ENCODE measurements around the gene LYZL2.
A peak's percentile ranks its signal among the peaks of the same experiment; 100 is the strongest.
"Not testable (repeated sequence)": the region's sequence is repeated elsewhere in the genome, so short reads cannot be mapped to it uniquely, and the experiment has no call there.

Gene LYZL2

DNA sequence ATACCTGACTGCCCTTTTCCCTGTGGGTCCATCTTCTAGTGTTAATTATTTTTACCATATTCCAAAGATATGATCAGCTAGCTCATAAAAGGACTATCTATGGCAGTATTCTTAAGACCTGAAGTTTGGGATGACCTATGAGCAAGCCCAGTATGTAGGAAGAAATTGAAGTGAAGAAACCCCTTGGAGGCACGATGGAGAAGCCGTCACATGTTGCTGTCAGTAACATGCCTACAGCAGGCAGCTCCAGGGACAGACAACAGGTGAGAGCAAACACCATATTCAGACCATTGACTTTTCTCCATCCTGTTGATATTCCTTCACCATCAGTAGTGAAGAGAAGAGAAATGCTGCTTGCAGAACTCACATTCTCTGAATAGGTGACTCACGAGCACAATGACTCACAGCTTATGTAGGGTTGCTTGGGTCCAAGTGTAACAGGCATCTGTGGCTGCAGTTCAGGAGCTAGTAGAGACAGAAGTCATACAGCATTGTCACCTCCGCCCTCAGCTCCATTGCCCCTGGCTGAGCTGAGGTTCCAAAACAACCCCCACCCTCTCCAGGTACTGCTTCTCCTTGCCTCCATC is 8.4 kb upstream of the LYZL2 start:
- DNase-seq = no peak

DNA sequence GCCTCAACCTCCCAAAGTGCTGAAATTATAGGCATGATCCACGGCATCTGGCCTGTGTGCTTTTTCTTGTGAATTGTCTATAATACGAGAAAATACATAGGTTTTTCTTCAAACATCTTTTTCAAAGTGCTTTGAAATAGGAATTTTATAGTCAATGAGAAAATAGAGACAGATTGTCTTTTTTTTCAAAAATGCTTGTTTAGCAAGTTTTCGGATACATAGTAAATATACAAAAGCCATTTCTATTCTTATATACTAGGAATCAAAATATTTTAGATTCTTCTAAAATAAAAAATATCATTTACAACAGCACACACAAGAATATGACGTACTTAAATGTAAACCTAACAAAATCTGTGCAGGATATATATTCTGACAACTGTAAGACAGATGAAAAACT is 1.6 kb upstream of the LYZL2 start:
- DNase-seq = no peak

GRCh38 chr10:30630571-30630970 is 1.0 kb upstream of the LYZL2 start:
- DNase-seq = no peak

DNA sequence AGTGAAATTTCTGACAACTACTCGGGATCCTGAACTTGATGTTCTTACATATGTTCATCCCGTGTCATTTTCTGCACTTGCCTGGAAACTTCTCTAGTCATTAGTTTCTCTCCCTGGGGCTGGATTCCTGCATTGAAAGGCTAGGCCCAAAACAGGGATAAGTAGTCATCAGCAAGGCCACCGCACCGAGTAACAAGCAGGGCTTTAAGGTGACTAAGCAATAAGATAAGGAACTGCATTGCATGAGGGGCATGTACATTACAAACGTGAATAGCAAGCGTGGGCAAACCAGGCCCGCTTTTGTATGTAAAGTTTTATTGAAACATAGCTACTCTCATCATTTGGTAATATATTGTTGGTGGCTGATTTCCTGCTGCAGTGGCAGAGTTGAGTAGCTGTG is 977 bp downstream of the LYZL2 start:
- not testable (repeated sequence) for DNase-seq

GRCh38 chr10:30626837-30627236 is 2.7 kb downstream of the LYZL2 start:
- DNase-seq = not testable (repeated sequence)

DNA sequence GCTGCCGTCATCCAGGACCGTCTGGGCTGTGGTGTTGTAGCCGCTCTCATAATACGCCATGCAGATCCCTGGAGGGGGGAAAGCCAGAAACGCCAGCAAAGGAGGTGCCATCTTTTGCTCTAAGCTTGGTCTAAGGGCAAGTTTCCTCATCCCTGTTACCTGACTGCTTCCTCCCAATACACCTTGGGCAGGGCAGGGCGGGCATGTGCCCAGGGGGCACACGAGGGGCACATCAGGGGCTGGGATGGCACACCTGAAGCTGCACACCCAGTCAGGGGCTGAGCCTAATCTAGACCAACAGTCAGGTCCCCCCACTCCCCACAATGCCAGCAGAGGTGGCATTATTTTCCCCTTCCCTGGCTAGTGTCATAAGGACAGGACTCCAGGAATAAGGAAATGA is 3.4 kb downstream of the LYZL2 start:
- not testable (repeated sequence) for DNase-seq

- no peak for DNase-seq
Measured at GRCh38 chr10:30625080-30625479, 4.5 kb downstream of the LYZL2 start.

- DNase-seq = no peak
Measured at GRCh38 chr10:30619966-30620365, 9.6 kb downstream of the LYZL2 start.

- DNase-seq = no peak
Measured at GRCh38 chr10:30617070-30617469, 12.5 kb downstream of the LYZL2 start.

DNA sequence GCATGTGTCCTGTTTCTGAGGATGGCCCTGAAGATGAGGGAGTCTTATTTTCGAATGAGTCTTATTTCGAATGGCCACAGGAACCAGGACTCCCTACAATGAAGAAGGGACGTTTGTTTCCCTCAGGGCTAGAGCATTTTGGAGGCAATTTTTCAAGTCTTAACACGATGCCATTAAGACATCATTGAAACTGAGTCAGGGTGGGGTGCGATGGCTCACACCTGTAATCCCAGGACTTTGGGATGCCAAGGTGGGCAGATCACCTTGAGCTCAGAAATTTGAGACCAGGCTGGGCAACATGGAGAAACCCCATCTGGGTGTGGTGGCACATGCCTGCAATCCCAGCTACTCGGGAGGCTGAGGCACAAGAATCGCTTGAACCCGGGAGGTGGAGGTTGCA is 18.5 kb downstream of the LYZL2 start:
- not testable (repeated sequence) for DNase-seq

- DNase-seq = no peak
Measured at GRCh38 chr10:30607814-30608213, 21.7 kb downstream of the LYZL2 start.

DNA sequence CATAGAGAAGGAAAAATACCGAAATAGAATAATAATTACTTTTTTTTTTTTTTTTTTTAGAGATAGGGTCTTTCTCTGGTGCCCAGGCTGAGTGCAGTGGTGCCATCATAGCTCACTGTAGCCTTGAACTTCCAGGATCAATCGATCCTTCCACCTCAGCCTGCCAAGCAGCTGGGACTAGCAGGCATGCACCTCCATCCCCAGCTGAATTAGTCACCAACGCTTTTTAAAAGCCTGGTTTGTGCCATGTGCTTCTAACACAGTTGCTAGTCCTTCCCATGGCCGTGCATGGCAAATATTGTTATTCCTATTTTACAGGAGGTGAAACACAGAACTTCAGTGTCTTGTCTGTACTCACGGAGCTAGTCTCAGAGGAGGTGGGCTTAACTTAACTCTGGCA is 23.2 kb downstream of the LYZL2 start:
- no peak for DNase-seq

GRCh38 chr10:30605341-30606121 is 24.0 kb downstream of the LYZL2 start:
- DNase-seq = peak; percentile 22

DNA sequence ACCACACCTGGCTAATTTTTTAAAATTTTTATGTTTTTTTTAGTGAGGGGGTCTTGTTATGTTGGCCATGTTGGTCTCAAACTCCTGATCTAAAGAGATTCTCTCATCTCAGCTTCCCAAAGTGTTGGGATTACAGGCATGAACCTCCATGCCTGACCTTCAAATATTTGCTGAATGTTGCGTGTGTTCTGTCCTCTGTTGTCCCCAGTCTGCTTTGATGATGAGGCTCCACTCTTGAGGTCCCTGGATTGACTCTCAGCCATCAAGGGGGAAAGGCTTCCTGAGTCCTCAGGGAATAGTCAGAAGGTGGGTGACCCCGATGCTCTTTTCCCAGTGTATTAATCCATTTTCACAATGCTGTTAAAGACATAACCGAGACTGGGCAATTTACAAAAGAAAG is 26.0 kb downstream of the LYZL2 start:
- DNase-seq = no peak

- DNase-seq = no peak
Measured at GRCh38 chr10:30602747-30603146, 26.8 kb downstream of the LYZL2 start.

- peak; percentile 89 for DNase-seq
Measured at GRCh38 chr10:30600005-30600404, 29.5 kb downstream of the LYZL2 start.

GRCh38 chr10:30598105-30598776 is 31.3 kb downstream of the LYZL2 start:
- DNase-seq = no peak

DNA sequence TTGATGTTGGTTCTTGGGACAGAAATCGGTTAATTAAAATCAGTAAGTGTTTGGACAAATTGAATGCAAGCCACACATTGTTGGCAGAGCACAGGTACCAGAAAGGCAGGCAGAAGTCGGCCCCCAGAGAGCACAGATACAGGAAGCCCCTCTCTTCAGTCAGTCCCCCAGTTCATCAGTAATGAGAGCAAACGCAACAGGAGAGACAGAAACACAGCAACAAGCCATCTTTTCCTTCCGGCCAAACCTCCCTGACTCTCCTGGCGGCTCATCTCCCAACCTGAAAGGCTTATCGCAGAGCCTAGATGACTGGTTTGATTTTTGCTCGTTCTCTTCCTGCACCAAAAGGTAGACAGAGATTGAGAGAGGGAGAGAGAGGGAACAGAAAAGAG is 32.1 kb downstream of the LYZL2 start:
- not testable (repeated sequence) for DNase-seq

DNA sequence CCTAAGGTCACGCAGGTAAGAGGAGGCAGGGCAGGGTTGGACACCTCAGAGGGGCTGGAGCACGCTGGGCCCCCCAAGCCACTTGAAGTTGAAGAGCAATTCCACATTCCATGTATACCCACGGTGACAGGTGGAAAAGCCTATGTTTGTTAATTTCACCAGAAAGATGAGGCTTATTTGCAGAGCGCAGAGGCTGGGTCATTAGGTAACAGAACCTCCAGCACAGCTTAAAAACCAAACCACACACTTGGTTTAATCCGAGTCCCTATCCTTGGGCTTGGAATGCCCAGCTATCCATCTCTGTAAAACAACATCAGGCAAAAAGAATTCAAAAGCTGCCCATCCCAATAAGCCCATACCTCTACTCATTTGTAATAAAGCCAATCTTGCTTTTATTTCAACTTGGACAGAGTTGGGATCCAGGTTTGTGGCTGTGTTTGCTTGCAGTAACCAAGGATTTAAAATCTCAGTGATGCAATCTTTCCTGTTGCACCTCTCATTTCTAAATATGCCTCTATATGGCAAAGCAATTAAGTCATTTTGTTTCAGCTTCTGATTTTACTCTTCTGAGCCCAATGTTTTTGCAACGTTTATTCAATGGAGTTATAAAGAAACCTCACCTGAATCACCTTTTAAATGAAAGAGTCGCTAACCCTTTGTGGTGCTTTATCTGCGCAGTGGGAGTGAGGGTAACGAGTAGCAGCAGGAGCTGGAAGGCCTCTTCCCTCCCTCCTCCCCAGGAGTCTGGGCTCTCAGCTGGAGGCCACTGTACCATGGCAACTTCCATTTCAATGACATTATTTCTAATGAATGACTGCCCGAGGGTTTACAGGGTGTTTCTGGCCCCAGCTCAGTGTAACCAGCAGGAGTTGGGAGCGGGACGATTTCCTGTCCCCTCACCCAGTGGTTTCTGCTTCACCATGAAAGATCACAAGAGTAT is 32.8 kb downstream of the LYZL2 start:
- DNase-seq = not testable (repeated sequence)

DNA sequence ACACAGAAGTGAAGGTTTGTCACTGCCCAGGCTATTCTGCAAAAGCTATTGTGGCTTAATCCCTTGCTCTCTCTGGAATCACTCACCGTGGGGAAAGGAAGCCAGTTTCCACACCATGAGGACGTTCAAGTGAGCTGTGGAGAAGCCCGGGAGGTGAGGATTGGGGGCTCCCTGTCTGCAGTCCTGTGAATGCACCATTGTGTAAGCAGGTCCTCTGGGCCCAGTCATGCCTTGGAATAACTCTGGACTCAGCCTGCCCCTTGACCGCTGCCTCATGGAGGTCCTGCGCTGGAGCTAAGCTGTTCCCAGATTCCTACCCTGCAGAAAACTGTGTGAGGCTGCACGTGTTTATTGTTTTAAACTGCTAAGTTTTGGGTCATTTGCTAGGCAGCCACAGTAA is 33.5 kb downstream of the LYZL2 start:
- DNase-seq = no peak

GRCh38 chr10:30594077-30594476 is 35.5 kb downstream of the LYZL2 start:
- peak; percentile 46 for DNase-seq

GRCh38 chr10:30592770-30593169 is 36.8 kb downstream of the LYZL2 start:
- not testable (repeated sequence) for DNase-seq

DNA sequence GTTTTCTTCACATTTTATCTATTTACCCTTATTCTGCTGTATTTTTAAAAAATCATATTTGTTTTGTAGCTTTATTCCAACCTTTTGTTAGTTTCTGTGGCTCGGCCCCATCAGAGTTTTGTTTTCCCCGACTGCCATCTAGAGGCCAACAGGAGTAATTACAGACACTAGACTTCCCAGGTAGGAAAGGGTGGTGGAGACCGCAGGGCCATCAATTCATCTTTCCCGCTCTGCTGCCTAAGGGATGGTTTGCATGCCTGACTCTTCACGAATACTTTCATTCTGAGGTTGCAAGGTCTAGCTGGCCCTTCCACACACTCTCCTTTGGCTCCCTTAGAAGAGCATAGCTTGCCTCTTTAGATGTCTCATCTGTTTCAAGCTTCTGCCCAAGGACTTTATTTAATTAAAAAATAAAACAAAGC is 38.3 kb downstream of the LYZL2 start:
- DNase-seq = peak; percentile 79
